ENCODE results near the gene FGD3.

FGD3 gene

GRCh38 chr9:92954886-92955285, 7.6 kb downstream of the FGD3 start:
- no peak for DNase-seq

- no peak for DNase-seq
These were observed 13.4 kb downstream of the FGD3 start for GRCh38 chr9:92960561-92961290.

- peak in 2 of 5 experiments; percentile 45 to 58 for DNase-seq
These were observed 14.4 kb downstream of the FGD3 start for GRCh38 chr9:92961627-92962302.

GRCh38 chr9:92962303-92962649, 15.0 kb downstream of the FGD3 start:
- no peak for DNase-seq

GRCh38 chr9:92962846-92963245, 15.5 kb downstream of the FGD3 start:
- no peak for DNase-seq

- peak in 4 of 5 experiments; percentile 49 to 94 (median 75) for DNase-seq
These were observed 16.7 kb downstream of the FGD3 start for GRCh38 chr9:92963831-92964606.

- no peak for DNase-seq
These were observed 17.3 kb downstream of the FGD3 start for GRCh38 chr9:92964607-92965060.

GRCh38 chr9:92965061-92965758, 17.9 kb downstream of the FGD3 start:
- peak in 2 of 5 experiments; percentile 36 to 75 for DNase-seq

GRCh38 chr9:92965759-92966517, 18.6 kb downstream of the FGD3 start:
- peak in 1 of 5 experiments; percentile 27 for DNase-seq

GRCh38 chr9:92966518-92966800, 19.1 kb downstream of the FGD3 start:
- no peak for DNase-seq

GRCh38 chr9:92968081-92968480, 20.8 kb downstream of the FGD3 start:
- peak in 1 of 5 experiments; percentile 43 for DNase-seq

GRCh38 chr9:92969516-92970466, 22.5 kb downstream of the FGD3 start:
- no peak for DNase-seq

- no peak for DNase-seq
These were observed 23.2 kb downstream of the FGD3 start for GRCh38 chr9:92970467-92970923.

- DNase-seq = no peak
These were observed 23.8 kb downstream of the FGD3 start for GRCh38 chr9:92971121-92971520.

GRCh38 chr9:92971776-92972175, 24.5 kb downstream of the FGD3 start:
- no peak for DNase-seq

GRCh38 chr9:92973700-92974099, 26.4 kb downstream of the FGD3 start:
- no peak for DNase-seq

- no peak for DNase-seq
These were observed 26.9 kb downstream of the FGD3 start for GRCh38 chr9:92974161-92974661.

GRCh38 chr9:92974761-92975755, 27.7 kb downstream of the FGD3 start:
- DNase-seq = no peak

- DNase-seq = no peak
These were observed 29.1 kb downstream of the FGD3 start for GRCh38 chr9:92976431-92976830.

Measured in T-helper 2 cell (primary cell).